Measurements from ENCODE around the gene SGCG. TPM values are rescaled to one million over a fixed set of nuclear protein-coding genes. Genes with fewer than 3 reads are reported as not detected.

Gene SGCG
- total and polyA plus RNA-seq, 8 donors, result 0.14 to 0.25 (median 0.15) TPM; not detected in 5

DNA sequence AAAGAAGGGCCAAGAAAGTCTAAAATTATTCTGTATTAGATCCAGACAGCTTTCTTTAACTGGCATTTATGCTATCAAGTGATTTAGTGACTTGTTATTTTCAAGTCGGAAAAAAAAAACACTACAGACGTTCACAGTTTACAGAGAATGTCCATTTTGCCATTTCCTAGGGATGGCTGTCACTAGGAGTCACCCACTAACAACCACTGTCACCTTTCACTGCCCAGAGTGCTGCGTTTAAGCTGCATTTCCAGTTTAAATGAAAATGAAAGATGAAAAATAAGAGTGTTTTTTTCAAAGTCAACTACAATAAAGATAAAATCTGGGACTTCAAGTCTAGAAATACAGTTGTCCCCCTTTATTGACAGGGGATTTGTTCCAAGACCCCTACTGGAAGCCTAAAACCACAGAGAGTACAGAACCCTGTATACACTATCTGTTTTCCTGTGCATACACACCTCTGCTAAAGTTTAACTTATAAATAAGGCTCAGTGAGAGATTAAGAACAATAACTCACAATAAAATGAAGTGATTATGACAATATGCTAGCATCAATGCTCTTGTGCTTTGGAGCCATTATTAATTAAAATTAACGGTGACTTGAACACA, 140.3 kb downstream of the SGCG start:
- FAIRE-seq (no peak), DNase-seq (no peak), ATAC-seq (peak in 1 of 4 donors; percentile 19)
- no peak overlapping the region for H3K4me3 ChIP-seq
- intact Hi-C loops (cut with DNase I), result no loop called here
- 38 to 42% methylated on average over 4 of the region's 4 CpGs for WGBS, 2 donors
- TF ChIP-seq, protein P1, sequence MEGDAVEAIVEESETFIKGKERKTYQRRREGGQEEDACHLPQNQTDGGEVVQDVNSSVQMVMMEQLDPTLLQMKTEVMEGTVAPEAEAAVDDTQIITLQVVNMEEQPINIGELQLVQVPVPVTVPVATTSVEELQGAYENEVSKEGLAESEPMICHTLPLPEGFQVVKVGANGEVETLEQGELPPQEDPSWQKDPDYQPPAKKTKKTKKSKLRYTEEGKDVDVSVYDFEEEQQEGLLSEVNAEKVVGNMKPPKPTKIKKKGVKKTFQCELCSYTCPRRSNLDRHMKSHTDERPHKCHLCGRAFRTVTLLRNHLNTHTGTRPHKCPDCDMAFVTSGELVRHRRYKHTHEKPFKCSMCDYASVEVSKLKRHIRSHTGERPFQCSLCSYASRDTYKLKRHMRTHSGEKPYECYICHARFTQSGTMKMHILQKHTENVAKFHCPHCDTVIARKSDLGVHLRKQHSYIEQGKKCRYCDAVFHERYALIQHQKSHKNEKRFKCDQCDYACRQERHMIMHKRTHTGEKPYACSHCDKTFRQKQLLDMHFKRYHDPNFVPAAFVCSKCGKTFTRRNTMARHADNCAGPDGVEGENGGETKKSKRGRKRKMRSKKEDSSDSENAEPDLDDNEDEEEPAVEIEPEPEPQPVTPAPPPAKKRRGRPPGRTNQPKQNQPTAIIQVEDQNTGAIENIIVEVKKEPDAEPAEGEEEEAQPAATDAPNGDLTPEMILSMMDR (IDR thresholded peaks at IDR 0.05), result no peak
- no peaks in the 10 kb centered on the region for H3K9me3 ChIP-seq
- no peaks in the 10 kb centered on the region for H3K4me1 ChIP-seq
- no peak overlapping the region for H3K27ac ChIP-seq
- H3K27me3 ChIP-seq, result no peaks in the 10 kb centered on the region
- H3K36me3 ChIP-seq, result no peaks in the 10 kb centered on the region

DNA sequence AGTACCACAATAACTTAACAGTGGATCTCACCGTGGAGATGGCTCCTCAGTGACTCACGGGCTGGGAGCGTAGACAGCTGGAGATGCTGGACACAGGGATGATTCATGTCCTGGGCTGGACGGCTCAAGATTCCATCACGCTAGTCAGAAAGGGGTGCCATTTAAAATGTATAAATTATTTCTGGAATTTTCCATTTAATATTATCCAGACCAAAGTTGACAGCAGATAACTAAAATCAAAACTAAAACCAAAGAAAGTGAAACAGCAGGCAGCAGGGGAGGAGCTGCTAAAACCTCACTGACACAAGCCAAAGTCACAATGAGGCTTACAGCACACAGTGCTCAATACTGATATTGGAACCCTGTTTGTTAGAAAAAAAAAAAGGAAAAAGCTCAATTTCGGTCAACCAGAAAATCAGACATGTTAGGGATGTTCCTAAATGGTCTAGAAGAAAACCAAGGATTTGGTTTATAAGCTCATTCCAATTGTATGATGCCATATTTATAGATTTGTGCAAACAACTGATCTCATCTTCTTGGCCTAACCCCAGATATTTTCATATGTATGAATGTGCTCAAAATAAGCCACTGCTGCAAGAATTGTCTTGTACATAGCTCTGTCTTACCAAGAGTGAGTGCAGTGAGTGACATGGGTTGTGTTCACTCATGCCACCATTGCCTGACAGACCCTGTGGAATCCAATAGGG, 140.9 kb downstream of the SGCG start:
- ATAC-seq, result peak in 2 of 4 donors; percentile 71 to 88
- intact Hi-C loops (cut with DNase I), result no loop called here
- no peaks in the 10 kb centered on the region for H3K27me3 ChIP-seq
- no peak for FAIRE-seq
- no peaks in the 10 kb centered on the region for H3K9me3 ChIP-seq
- no peaks in the 10 kb centered on the region for H3K36me3 ChIP-seq
- DNase-seq, result peak in 2 of 6 donors; percentile 15 to 28
- no peak overlapping the region for H3K27ac ChIP-seq
- H3K4me1 ChIP-seq, result no peaks in the 10 kb centered on the region
- H3K4me3 ChIP-seq, result no peak overlapping the region
- TF ChIP-seq, protein P1 (IDR thresholded peaks at IDR 0.05), result no peak
- 32 to 40% methylated on average over 6 of the region's 6 CpGs for WGBS, 2 donors

DNA sequence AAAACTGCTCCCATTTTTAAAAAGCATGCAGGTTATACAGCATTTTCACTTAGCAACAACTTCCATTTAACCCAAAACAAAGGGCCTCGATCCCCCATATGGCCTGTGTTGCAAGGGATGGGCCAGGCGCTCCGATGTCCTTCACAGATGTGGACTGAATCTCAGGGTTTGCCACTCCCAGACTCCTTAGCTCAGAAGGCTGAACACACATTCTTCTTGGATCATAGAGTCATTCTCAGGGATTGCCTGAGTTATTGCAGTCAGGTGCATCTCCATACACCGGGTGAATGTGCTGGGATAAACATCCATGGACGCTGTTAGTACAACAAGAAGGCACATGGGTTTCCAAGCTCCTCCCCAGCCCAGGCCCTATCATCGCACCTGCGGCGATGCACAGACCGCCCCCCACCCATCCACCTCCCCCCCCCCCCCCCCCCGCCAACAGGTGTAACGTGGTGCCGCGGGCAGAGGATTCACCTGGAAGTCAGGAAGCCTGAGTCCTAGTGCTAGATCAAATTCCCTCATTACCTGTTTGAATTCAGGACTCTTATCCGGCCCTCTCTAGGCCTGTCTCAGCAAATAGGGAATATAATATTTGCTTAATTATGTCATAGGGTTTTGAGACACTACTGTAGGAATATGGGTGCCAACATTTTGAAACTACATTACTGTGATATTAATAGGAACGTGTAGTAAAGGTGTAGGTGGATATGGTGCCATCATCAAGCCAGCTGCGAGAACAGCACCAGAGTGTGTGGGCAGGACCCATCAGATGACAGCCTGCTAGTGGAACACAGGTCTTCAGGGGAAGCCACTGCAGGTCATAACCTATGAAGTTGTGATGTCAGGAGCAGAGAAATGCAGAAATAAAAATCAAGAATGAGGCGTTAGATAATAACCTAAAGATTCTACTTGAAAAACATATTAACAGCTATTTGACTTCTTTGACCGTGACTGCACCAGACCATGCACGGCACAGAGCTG, 141.9 kb downstream of the SGCG start:
- Histone ChIP-seq H3K4me3 (no peak overlapping the region), H3K4me1 (no peaks in the 10 kb centered on the region), H3K27ac (no peak overlapping the region), H3K9me3 (no peaks in the 10 kb centered on the region), H3K27me3 (no peaks in the 10 kb centered on the region), H3K36me3 (no peaks in the 10 kb centered on the region)
- TF ChIP-seq, protein P1 (IDR thresholded peaks at IDR 0.05), result no peak
- no peak for DNase-seq
- FAIRE-seq, result no peak
- WGBS, 2 donors, result 81 to 84% methylated on average over 19 of the region's 19 CpGs
- ATAC-seq, result no peak
- intact Hi-C loops (cut with DNase I), result no loop called here

DNA sequence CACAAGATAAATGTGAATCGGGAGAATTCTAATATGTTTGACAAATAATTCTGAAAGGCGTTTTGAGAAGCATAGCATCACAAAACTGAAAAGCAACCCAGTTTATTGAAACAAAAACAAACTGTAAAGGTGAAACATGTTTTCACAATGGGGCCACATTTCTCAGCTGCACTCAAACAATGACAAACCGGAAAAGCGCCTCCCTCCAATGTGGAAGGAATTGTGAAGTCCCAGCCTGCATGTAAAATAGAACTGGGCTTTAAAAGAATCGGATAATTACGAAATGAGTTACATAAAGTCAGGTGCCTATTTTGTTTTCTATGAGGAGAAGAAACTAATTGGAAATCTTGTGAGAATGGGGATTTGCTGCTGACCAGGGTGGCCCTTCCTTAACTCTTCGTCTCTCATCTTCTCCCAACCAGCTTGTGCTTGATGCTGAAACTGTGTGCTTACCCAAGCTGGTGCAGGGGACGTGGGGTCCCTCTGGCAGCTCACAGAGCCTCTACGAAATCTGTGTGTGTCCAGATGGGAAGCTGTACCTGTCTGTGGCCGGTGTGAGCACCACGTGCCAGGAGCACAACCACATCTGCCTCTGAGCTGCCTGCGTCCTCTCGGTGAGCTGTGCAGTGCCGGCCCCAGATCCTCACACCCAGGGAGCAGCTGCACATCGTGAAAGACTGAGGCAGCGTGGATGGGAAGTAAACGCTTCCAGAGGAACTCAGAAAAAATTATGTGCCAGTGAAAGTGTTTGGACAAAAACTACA, 143.3 kb downstream of the SGCG start:
- H3K27me3 ChIP-seq, result no peaks in the 10 kb centered on the region
- FAIRE-seq, result no peak
- DNase-seq, result no peak
- H3K4me3 ChIP-seq, result no peak overlapping the region
- intact Hi-C loops (cut with DNase I), result no loop called here
- 58 to 65% methylated on average over 17 of the region's 17 CpGs for WGBS, 2 donors
- no peaks in the 10 kb centered on the region for H3K9me3 ChIP-seq
- H3K4me1 ChIP-seq, result no peaks in the 10 kb centered on the region
- no peak for ATAC-seq
- TF ChIP-seq, protein P1 (IDR thresholded peaks at IDR 0.05), result no peak
- H3K36me3 ChIP-seq, result no peaks in the 10 kb centered on the region
- H3K27ac ChIP-seq, result no peak overlapping the region
